ENCODE data around the gene CD302.

Gene CD302

DNA sequence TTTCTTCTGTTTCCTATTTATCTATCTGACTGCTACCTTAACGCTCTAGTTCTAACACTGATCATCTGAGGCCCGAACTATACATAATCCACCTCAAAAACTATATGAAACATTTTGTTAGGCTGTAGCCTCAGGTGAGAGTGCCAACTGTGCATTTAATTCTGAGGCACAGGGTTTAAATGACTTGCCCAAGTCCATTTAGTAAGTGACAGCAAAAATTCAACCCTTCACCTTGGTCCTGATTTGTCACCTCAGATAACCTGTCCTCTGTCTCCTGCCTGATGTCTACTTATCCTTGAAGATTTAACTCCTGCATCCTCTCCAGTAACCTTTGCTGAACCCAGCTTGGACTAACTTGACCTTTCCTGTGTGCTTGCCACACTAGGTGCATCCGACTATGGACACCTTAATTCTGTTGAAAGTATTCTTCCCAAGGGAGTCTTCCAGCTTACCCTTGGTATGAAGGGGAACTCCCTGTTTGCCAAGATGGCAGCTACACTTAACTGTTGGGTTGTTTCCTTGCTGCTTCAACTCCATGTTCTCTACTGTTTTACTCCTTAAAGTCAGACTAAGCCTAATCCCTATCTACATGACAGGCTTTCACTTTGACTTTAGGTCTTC is 23.5 kb downstream of the CD302 start:
- POLR2A ChIA-PET = no interaction called here
- CTCF ChIA-PET = interaction anchor here (1.3 to 1.8 kb wide), 2 partner anchors 12 to 15 kb away, joined by 5 to 10 read pairs; no protein-coding TSS in a partner anchor
- TF ChIP-seq, protein P1, sequence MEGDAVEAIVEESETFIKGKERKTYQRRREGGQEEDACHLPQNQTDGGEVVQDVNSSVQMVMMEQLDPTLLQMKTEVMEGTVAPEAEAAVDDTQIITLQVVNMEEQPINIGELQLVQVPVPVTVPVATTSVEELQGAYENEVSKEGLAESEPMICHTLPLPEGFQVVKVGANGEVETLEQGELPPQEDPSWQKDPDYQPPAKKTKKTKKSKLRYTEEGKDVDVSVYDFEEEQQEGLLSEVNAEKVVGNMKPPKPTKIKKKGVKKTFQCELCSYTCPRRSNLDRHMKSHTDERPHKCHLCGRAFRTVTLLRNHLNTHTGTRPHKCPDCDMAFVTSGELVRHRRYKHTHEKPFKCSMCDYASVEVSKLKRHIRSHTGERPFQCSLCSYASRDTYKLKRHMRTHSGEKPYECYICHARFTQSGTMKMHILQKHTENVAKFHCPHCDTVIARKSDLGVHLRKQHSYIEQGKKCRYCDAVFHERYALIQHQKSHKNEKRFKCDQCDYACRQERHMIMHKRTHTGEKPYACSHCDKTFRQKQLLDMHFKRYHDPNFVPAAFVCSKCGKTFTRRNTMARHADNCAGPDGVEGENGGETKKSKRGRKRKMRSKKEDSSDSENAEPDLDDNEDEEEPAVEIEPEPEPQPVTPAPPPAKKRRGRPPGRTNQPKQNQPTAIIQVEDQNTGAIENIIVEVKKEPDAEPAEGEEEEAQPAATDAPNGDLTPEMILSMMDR (IDR thresholded peaks at IDR 0.05; ENCODE audit: control extremely low read depth, extremely low read depth, low read depth, missing control alignments) = no peak
- no peak for DNase-seq (ENCODE audit: extremely low spot score)

DNA sequence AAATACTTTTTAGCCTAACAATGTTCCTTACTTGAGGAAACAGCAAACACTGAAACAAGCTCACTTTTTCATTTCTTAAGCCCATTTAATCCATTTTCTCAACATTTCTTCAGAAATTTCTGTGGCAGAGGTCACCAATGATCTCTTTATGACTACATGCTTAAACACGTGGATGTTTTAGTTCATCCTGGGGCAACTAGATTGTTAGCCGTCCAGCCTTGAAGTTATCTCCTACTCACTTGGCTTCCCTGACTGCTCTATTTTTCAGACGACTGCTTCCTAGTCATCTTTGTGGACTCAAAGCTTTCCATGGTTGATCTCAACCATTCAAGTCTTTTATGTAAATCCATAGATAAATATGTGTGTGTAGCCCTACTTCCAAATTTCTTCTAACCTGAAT is 24.1 kb downstream of the CD302 start:
- TF ChIP-seq, protein P1 (IDR thresholded peaks at IDR 0.05; ENCODE audit: control extremely low read depth, extremely low read depth, low read depth, missing control alignments) = no peak
- POLR2A ChIA-PET = no interaction called here

DNA sequence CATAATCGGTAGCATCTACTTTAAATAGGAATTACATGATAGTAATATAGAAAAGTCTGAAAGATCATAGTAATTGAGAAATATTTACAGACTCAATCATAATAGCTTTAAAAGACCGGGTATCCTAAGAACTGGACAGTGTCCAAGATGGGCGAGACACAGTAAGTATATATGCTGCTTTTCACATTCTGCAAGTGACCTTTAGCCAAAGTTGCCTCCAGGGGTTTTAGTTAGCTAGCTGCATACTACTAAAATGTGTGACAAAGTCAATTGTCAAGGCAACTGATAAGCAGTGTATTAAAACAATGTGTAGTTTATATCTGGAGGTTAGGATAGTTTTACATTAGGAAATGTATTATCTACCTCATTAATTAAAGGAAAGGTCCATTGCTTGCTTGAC is 24.6 kb downstream of the CD302 start:
- TF ChIP-seq, protein P1 (IDR thresholded peaks at IDR 0.05; ENCODE audit: control extremely low read depth, extremely low read depth, low read depth, missing control alignments) = no peak
- no peak for DNase-seq (ENCODE audit: extremely low spot score)
- CTCF ChIA-PET = interaction anchor here (1.8 kb wide), 1 partner anchor 11 kb away, joined by 10 read pairs; no protein-coding TSS in a partner anchor
- POLR2A ChIA-PET = no interaction called here

More for the DNA sequence above, 24.1 kb downstream of the CD302 start:
- CTCF ChIA-PET = interaction anchor here (1.8 kb wide), 1 partner anchor 12 kb away, joined by 10 read pairs; no protein-coding TSS in a partner anchor
- no peak for DNase-seq (ENCODE audit: extremely low spot score)

DNA sequence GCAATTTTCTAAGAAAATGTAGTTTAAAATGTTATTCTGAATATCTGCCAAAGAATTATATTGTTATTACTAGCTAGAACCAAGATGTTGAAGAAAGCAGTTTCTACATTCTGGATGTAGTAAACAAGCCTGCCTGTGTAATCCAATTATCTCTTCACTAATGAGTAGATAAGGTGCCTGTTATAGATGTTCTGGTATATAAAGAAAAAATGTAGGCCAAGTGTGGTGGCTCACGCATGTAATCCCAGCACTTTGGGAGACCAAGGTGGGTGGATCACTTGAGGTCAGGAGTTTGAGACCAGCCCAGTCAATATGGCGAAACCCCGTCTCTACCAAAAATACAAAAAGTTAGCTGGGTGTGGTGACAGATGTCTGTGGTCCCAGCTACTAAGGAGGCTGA is 28.9 kb downstream of the CD302 start:
- CTCF ChIA-PET = interaction anchor here (0.9 to 1.8 kb wide), 5 partner anchors 10 to 151 kb away, joined by 3 to 5 read pairs (median 3); partner anchors contain the start of gene CD302
- POLR2A ChIA-PET = no interaction called here
- TF ChIP-seq, protein P1 (IDR thresholded peaks at IDR 0.05; ENCODE audit: control extremely low read depth, extremely low read depth, low read depth, missing control alignments) = no peak
- no peak for DNase-seq (ENCODE audit: extremely low spot score)

DNA sequence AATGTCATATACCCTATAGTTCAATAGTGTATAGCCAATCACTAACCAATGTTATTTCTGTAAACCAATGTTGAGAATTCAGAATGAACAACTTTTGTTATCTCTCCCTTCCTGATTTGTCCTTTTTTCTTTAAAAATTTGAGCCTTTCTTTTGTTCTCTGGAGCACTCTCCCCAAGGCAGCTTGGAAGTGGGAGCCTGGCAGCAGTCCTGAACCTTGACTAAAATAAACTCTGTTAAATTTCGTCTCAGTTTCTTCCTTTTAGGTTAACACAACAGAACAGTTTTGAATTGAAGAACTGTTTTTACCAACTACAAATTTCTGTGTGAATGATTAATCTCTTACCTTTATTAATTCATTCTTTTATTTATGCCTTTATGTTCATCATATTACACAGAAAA is 35.9 kb downstream of the CD302 start:
- ChIA-PET CTCF (interaction anchor here (0.9 to 2.6 kb wide), 7 partner anchors 8 to 47 kb away, joined by 3 to 10 read pairs (median 4); no protein-coding TSS in a partner anchor), POLR2A (no interaction called here)
- TF ChIP-seq, protein P1 (IDR thresholded peaks at IDR 0.05; ENCODE audit: control extremely low read depth, extremely low read depth, low read depth, missing control alignments) = no peak
- DNase-seq (ENCODE audit: extremely low spot score) = no peak

DNA sequence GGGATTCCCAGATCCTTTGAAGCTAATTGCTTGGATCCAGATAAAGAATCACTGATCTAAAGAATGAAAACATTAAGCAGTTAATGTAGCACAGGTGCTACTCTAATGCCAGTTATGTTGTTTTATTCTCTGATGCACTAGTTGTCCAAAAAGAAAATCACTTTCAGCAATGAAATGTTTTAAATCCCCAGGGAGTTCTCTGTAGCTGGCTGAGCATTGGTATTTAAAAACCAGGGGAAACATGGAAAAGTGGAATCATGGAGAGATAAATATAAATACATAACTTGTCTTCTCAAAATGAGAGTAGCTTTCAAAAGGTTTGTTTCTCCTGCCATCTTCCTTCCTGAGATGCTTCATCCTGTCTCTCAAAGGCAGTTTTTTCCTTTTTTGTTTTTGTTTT is 37.7 kb downstream of the CD302 start:
- ChIA-PET POLR2A (no interaction called here), CTCF (no interaction called here)
- TF ChIP-seq, protein P1 (IDR thresholded peaks at IDR 0.05; ENCODE audit: control extremely low read depth, extremely low read depth, low read depth, missing control alignments) = no peak
- no peak for DNase-seq (ENCODE audit: extremely low spot score)
